HEK293 (cell line): ENCODE data around the gene DNM1.

Source experiments
- CTCF ChIA-PET: fragments of 350-600 bp; formaldehyde crosslinking; extraction: SDS; loops from one replicate; lab custom pipeline; 2021; ENCODE audit warnings: antibody characterized with exemption; lab: Yijun Ruan, JAX
- POLR2A ChIA-PET: fragments of 300-600 bp; formaldehyde crosslinking; extraction: SDS; loops from one replicate; lab custom pipeline; 2020; ENCODE audit warnings: antibody characterized with exemption, inconsistent platforms; lab: Yijun Ruan, JAX
- H3K27ac ChIP-seq: fragments of 200-500 bp; sonication (Bioruptor generic); 2 replicates; pipeline ENCODE4 v1.5.1; 2014; ENCODE audit warnings: low read depth, low read length, control low read depth, inconsistent platforms; ENCODE audit errors: extremely low read depth
- H3K36me3 ChIP-seq, 2 experiments: fragments of 200-500 bp in 1 of 2; sonication (Bioruptor generic) in 1 of 2; 1 replicate in 1 of 2; 2 replicates in 1 of 2; pipeline ENCODE4 v1.5.1; 2014 to 2017; ENCODE audit warnings: inconsistent platforms in 2 of 2, low read length in 2 of 2; ENCODE audit not compliant: control insufficient read depth in 2 of 2, insufficient read depth in 1 of 2
- H3K4me1 ChIP-seq: fragments of 200-500 bp; sonication (Bioruptor generic); 2 replicates; pipeline ENCODE4 v1.5.1; 2014; ENCODE audit warnings: mild to moderate bottlenecking, low read length, inconsistent platforms; ENCODE audit not compliant: control insufficient read depth, insufficient read depth
- H3K4me3 ChIP-seq: 2 replicates; pipeline ENCODE4 v1.5.1; 2011; ENCODE audit warnings: low read depth, mild to moderate bottlenecking, control low read depth, low read length, moderate library complexity
- H3K9me3 ChIP-seq: fragments of 200-500 bp; sonication (Bioruptor generic); 2 replicates; pipeline ENCODE4 v1.5.1; 2014; ENCODE audit warnings: low read depth, low read length, inconsistent platforms; ENCODE audit not compliant: control insufficient read depth, insufficient read depth
- EGR2 ChIP-seq: fragments of 450-650 bp; formaldehyde crosslinking; IDR thresholded peaks from 2 replicates; pipeline ENCODE4 v1.5.1; 2016; ENCODE audit warnings: low read depth, missing biosample characterization, missing genetic modification characterization
- GLI2 ChIP-seq: fragments of 450-650 bp; formaldehyde crosslinking; IDR thresholded peaks from 2 replicates; pipeline ENCODE4; 2017; ENCODE audit warnings: missing biosample characterization, missing genetic modification characterization, low read depth, borderline replicate concordance
- KLF7 ChIP-seq: fragments of 450-650 bp; formaldehyde crosslinking; IDR thresholded peaks from 2 replicates; pipeline ENCODE4 v1.5.1; 2016; ENCODE audit warnings: missing biosample characterization, missing genetic modification characterization, borderline replicate concordance
- SALL2 ChIP-seq: fragments of 450-650 bp; formaldehyde crosslinking; IDR thresholded peaks from 2 replicates; pipeline ENCODE4 v1.5.0; 2017; ENCODE audit warnings: missing biosample characterization, mild to moderate bottlenecking, missing genetic modification characterization, borderline replicate concordance
- SCRT2 ChIP-seq: fragments of 450-650 bp; formaldehyde crosslinking; IDR thresholded peaks from 2 replicates; pipeline ENCODE4 v1.5.1; 2016; ENCODE audit warnings: missing biosample characterization, missing genetic modification characterization
- ZBTB7A ChIP-seq: fragments of 450-650 bp; formaldehyde crosslinking; IDR thresholded peaks from 2 replicates; pipeline ENCODE4 v1.5.1; 2016; ENCODE audit warnings: low read depth, missing biosample characterization, missing genetic modification characterization
- ZIC2 ChIP-seq: fragments of 450-650 bp; formaldehyde crosslinking; IDR thresholded peaks from 2 replicates; pipeline ENCODE4 v1.5.1; 2016; ENCODE audit warnings: missing biosample characterization, missing genetic modification characterization
- ZNF157 ChIP-seq: fragments of 450-650 bp; formaldehyde crosslinking; IDR thresholded peaks from 2 replicates; pipeline ENCODE4 v1.5.1; 2016; ENCODE audit warnings: missing biosample characterization, missing genetic modification characterization
- ZNF341 ChIP-seq: fragments of 450-650 bp; formaldehyde crosslinking; IDR thresholded peaks from 2 replicates; pipeline ENCODE4; 2016; ENCODE audit warnings: low read depth, missing biosample characterization, missing genetic modification characterization
- ZNF585B ChIP-seq: fragments of 450-650 bp; formaldehyde crosslinking; IDR thresholded peaks from 2 replicates; pipeline ENCODE4 v1.5.1; 2016; ENCODE audit warnings: missing biosample characterization, missing genetic modification characterization
- ZNF626 ChIP-seq: fragments of 450-650 bp; sonication (Bioruptor Pico); formaldehyde crosslinking; IDR thresholded peaks from 2 replicates; pipeline ENCODE4 v1.5.1; 2018; ENCODE audit warnings: missing biosample characterization, missing genetic modification characterization, inconsistent platforms
- ZNF629 ChIP-seq: fragments of 450-650 bp; formaldehyde crosslinking; IDR thresholded peaks from 2 replicates; pipeline ENCODE4 v1.5.1; 2017; ENCODE audit warnings: missing biosample characterization, missing genetic modification characterization
- ZNF670 ChIP-seq: fragments of 450-650 bp; formaldehyde crosslinking; IDR thresholded peaks from 2 replicates; pipeline ENCODE4 v1.5.1; 2016; ENCODE audit warnings: missing biosample characterization, missing genetic modification characterization, low read depth
- ZNF707 ChIP-seq: fragments of 450-650 bp; formaldehyde crosslinking; IDR thresholded peaks from 2 replicates; pipeline ENCODE4 v1.5.1; 2016; ENCODE audit warnings: missing biosample characterization, missing genetic modification characterization
- ZXDB ChIP-seq: fragments of 450-650 bp; formaldehyde crosslinking; IDR thresholded peaks from 2 replicates; pipeline ENCODE4 v1.5.1; 2016; ENCODE audit warnings: missing biosample characterization, missing genetic modification characterization
- TF ChIP-seq, protein P1 (sequence below): fragments of 450-650 bp; formaldehyde crosslinking; IDR thresholded peaks from 2 replicates; pipeline ENCODE4 v1.5.0; 2017; ENCODE audit warnings: missing biosample characterization, missing genetic modification characterization, borderline replicate concordance
- TF ChIP-seq, protein P2 (sequence below): fragments of 450-650 bp; formaldehyde crosslinking; IDR thresholded peaks from 2 replicates; pipeline ENCODE4 v1.5.1; 2016; ENCODE audit warnings: missing biosample characterization, missing genetic modification characterization
- TF ChIP-seq, protein P3 (sequence below): fragments of 450-650 bp; formaldehyde crosslinking; IDR thresholded peaks from 2 replicates; pipeline ENCODE4 v1.5.1; 2016; ENCODE audit warnings: missing biosample characterization, missing genetic modification characterization
- TF ChIP-seq, protein P4 (sequence below): fragments of 450-650 bp; formaldehyde crosslinking; IDR thresholded peaks from 2 replicates; pipeline ENCODE4 v1.5.1; 2016; ENCODE audit warnings: missing biosample characterization, missing genetic modification characterization, low read depth

The DNM1 gene

DNA sequence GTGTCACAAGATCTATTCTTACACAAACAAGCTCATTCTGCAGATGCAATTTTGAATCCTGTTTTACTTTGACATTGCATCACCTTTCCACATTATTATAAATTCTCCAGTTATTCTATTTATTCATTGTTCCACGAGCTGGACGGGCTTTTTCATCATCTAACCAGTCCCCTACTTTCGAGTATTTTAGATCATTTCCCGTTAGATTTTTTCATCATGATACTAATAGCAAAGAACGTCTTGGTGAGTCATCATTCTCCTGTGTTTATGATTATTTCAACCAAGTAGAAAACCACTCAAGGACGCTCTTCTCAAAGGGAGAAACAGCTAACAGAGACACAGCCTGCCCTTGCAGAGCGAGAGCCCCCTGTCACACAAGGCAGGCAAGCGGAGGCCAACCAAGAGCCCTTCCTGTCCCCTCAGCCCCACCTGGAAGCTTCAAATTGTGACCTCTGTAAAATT, 28.0 kb upstream of the DNM1 start:
- no peak overlapping the region for H3K27ac ChIP-seq
- no peak for TF ChIP-seq ZNF626 (tag by site-specific recombination)
- no peak for TF ChIP-seq ZNF707 (tag by site-specific recombination)
- TF ChIP-seq SALL2 (tag by site-specific recombination): no peak
- TF ChIP-seq ZNF341 (tag by site-specific recombination): no peak
- no peak for TF ChIP-seq ZNF629 (tag by site-specific recombination)
- TF ChIP-seq ZBTB7A (tag by site-specific recombination): no peak
- no peak for TF ChIP-seq GLI2 (tag by site-specific recombination)
- TF ChIP-seq, protein P1, sequence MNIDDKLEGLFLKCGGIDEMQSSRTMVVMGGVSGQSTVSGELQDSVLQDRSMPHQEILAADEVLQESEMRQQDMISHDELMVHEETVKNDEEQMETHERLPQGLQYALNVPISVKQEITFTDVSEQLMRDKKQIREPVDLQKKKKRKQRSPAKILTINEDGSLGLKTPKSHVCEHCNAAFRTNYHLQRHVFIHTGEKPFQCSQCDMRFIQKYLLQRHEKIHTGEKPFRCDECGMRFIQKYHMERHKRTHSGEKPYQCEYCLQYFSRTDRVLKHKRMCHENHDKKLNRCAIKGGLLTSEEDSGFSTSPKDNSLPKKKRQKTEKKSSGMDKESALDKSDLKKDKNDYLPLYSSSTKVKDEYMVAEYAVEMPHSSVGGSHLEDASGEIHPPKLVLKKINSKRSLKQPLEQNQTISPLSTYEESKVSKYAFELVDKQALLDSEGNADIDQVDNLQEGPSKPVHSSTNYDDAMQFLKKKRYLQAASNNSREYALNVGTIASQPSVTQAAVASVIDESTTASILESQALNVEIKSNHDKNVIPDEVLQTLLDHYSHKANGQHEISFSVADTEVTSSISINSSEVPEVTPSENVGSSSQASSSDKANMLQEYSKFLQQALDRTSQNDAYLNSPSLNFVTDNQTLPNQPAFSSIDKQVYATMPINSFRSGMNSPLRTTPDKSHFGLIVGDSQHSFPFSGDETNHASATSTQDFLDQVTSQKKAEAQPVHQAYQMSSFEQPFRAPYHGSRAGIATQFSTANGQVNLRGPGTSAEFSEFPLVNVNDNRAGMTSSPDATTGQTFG (tag by site-specific recombination): no peak
- no peak for TF ChIP-seq KLF7 (tag by site-specific recombination)
- no peak for TF ChIP-seq ZNF585B (tag by site-specific recombination)
- TF ChIP-seq EGR2 (tag by site-specific recombination): no peak
- TF ChIP-seq, protein P2, sequence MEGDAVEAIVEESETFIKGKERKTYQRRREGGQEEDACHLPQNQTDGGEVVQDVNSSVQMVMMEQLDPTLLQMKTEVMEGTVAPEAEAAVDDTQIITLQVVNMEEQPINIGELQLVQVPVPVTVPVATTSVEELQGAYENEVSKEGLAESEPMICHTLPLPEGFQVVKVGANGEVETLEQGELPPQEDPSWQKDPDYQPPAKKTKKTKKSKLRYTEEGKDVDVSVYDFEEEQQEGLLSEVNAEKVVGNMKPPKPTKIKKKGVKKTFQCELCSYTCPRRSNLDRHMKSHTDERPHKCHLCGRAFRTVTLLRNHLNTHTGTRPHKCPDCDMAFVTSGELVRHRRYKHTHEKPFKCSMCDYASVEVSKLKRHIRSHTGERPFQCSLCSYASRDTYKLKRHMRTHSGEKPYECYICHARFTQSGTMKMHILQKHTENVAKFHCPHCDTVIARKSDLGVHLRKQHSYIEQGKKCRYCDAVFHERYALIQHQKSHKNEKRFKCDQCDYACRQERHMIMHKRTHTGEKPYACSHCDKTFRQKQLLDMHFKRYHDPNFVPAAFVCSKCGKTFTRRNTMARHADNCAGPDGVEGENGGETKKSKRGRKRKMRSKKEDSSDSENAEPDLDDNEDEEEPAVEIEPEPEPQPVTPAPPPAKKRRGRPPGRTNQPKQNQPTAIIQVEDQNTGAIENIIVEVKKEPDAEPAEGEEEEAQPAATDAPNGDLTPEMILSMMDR (tag by site-specific recombination): no peak
- TF ChIP-seq, protein P3, sequence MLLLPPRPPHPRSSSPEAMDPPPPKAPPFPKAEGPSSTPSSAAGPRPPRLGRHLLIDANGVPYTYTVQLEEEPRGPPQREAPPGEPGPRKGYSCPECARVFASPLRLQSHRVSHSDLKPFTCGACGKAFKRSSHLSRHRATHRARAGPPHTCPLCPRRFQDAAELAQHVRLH: no peak
- TF ChIP-seq ZIC2 (tag by site-specific recombination): no peak
- no peak for TF ChIP-seq ZNF157 (tag by site-specific recombination)
- no peak for TF ChIP-seq ZXDB (tag by site-specific recombination)
- no peak for TF ChIP-seq SCRT2 (tag by site-specific recombination)
- no peak for TF ChIP-seq ZNF670 (tag by site-specific recombination)
- TF ChIP-seq, protein P4, sequence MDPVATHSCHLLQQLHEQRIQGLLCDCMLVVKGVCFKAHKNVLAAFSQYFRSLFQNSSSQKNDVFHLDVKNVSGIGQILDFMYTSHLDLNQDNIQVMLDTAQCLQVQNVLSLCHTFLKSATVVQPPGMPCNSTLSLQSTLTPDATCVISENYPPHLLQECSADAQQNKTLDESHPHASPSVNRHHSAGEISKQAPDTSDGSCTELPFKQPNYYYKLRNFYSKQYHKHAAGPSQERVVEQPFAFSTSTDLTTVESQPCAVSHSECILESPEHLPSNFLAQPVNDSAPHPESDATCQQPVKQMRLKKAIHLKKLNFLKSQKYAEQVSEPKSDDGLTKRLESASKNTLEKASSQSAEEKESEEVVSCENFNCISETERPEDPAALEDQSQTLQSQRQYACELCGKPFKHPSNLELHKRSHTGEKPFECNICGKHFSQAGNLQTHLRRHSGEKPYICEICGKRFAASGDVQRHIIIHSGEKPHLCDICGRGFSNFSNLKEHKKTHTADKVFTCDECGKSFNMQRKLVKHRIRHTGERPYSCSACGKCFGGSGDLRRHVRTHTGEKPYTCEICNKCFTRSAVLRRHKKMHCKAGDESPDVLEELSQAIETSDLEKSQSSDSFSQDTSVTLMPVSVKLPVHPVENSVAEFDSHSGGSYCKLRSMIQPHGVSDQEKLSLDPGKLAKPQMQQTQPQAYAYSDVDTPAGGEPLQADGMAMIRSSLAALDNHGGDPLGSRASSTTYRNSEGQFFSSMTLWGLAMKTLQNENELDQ (tag by site-specific recombination): no peak
- no peaks in the 10 kb centered on the region for H3K4me1 ChIP-seq
- no peaks in the 10 kb centered on the region for H3K9me3 ChIP-seq
- H3K4me3 ChIP-seq: no peak overlapping the region
- peaks cover 0 to 65% of the 10 kb centered on the region in 2 experiments; a peak in 2 of 3 replicates for H3K36me3 ChIP-seq
- ChIA-PET POLR2A (interaction anchor here (0.7 to 2.4 kb wide), 3 partner anchors 12 to 15 kb away, joined by 3 to 8 read pairs (median 4); partner anchors contain the start of gene BBLN), CTCF (interaction anchor here (0.6 to 1.5 kb wide), 5 partner anchors 9 to 98 kb away, joined by 3 to 8 read pairs (median 4); partner anchors contain the start of gene CIZ1)
